Osteocyte (in vitro differentiated cells): ENCODE measurements around the gene MTF1. TPM values are rescaled to one million over a fixed set of nuclear protein-coding genes. Genes with fewer than 3 reads are reported as not detected.
A peak's percentile ranks its signal among the peaks of the same experiment; 100 is the strongest.

ENCODE experiments used
- DNase-seq: peaks from one replicate; pipeline ENCODE4 v3.0.0; 2021; ENCODE audit warnings: mixed read lengths; ENCODE audit not compliant: unreplicated experiment; ENCODE audit errors: extremely low spot score
- H3K27ac Mint-ChIP-seq: one replicate; pipeline ENCODE4 v1.8.0; 2021; ENCODE audit warnings: mild to moderate bottlenecking, mixed read lengths; ENCODE audit not compliant: unreplicated experiment
- H3K27me3 Mint-ChIP-seq: one replicate; pipeline ENCODE4 v1.8.0; 2021; ENCODE audit warnings: mixed read lengths; ENCODE audit not compliant: unreplicated experiment
- H3K36me3 Mint-ChIP-seq: one replicate; pipeline ENCODE4 v1.8.0; 2021; ENCODE audit warnings: mixed read lengths; ENCODE audit not compliant: unreplicated experiment
- H3K4me1 Mint-ChIP-seq: one replicate; pipeline ENCODE4 v1.8.0; 2021; ENCODE audit warnings: mixed read lengths; ENCODE audit not compliant: unreplicated experiment
- H3K4me3 Mint-ChIP-seq: one replicate; pipeline ENCODE4 v1.8.0; 2021; ENCODE audit warnings: mild to moderate bottlenecking, moderate library complexity, mixed read lengths; ENCODE audit not compliant: unreplicated experiment
- H3K9me3 Mint-ChIP-seq: one replicate; pipeline ENCODE4 v1.8.0; 2021; ENCODE audit warnings: mixed read lengths; ENCODE audit not compliant: unreplicated experiment
- total RNA-seq: library from RNA; stranded (reverse); gene quantifications from 2 replicates; pipeline ENCODE4 v1.2.1, GENCODE V29; 2021
- TF ChIP-seq, protein P1 (sequence below): fragments of 200-600 bp; sonication (generic); IDR thresholded peaks from 2 replicates; pipeline ENCODE4 v1.5.0; 2021; ENCODE audit warnings: antibody characterized with exemption, mild to moderate bottlenecking, moderate library complexity

Gene MTF1
- total RNA-seq, 1 donor from 2014 or later, result 16.9 TPM

DNA sequence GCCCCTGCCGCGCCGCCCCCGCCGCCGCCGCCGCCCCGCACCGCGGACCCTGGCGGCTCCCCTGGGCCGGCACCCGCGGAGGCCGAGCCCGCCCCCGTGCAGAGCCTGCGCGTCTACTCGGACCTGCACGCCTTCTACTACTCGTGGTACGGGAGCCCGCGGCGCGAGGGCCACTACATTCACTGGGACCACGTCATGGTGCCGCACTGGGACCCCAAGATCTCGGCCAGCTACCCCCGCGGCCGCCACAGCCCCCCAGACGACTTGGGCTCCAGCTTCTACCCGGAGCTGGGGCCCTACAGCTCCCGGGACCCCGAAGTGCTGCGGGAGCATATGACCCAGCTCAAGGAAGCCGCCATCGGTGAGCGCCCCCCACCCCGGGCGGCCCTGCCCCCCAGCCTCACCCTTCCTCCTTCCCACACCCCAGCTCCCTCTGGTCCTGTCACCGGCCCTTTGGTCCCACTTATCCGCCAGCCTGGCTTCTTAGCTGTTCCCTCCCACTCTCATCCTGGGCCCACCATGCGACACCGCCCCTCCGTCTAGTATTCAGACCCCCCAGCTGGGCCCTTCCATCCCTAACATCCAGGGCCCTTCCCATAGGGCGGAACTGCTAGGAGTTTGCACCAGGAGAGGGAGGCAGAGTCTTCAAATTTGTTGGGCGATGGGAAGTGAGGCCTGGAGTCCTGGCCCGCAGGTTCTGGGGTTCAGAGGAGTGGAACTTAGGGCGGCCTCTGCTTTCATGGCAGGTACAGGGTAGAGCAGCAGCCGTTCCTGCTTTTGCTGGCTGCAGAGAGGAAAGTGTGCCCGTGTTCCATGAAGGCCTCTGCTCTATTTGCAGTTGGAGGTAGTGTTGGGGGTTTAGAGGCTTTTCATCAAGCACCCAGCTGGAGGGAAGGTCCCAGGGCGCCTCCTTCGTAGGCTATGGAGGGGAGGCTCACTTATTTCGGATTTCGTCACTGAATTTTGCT lies 64.7 kb downstream of the MTF1 start:
- peaks cover under 1% of the 10 kb centered on the region for H3K36me3 Mint-ChIP-seq
- H3K27me3 Mint-ChIP-seq, result peaks cover 23% of the 10 kb centered on the region
- H3K4me1 Mint-ChIP-seq, result peaks cover 9% of the 10 kb centered on the region
- H3K27ac Mint-ChIP-seq, result no peak overlapping the region
- no peaks in the 10 kb centered on the region for H3K9me3 Mint-ChIP-seq
- peak overlapping the region; percentile 68 for H3K4me3 Mint-ChIP-seq
- TF ChIP-seq, protein P1, sequence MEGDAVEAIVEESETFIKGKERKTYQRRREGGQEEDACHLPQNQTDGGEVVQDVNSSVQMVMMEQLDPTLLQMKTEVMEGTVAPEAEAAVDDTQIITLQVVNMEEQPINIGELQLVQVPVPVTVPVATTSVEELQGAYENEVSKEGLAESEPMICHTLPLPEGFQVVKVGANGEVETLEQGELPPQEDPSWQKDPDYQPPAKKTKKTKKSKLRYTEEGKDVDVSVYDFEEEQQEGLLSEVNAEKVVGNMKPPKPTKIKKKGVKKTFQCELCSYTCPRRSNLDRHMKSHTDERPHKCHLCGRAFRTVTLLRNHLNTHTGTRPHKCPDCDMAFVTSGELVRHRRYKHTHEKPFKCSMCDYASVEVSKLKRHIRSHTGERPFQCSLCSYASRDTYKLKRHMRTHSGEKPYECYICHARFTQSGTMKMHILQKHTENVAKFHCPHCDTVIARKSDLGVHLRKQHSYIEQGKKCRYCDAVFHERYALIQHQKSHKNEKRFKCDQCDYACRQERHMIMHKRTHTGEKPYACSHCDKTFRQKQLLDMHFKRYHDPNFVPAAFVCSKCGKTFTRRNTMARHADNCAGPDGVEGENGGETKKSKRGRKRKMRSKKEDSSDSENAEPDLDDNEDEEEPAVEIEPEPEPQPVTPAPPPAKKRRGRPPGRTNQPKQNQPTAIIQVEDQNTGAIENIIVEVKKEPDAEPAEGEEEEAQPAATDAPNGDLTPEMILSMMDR, result no peak
- DNase-seq, result no peak

GRCh38 chr1:37793773-37794371 lies 65.5 kb downstream of the MTF1 start, which contains the start of gene MANEAL:
TSS of gene MANEAL (plus strand) at chr1:37793847. CDS start at chr1:37794183, 336 bp downstream.
- Mint-ChIP-seq H3K27ac (no peak within 1 kb of the TSS), H3K27me3 (peaks cover 23% of the 10 kb centered on the region), H3K36me3 (no peaks in the 10 kb centered on the region), H3K4me3 (peak within 1 kb of the TSS; percentile 68), H3K9me3 (no peaks in the 10 kb centered on the region), H3K4me1 (peaks cover 9% of the 10 kb centered on the region)
- peak; percentile 87 for DNase-seq
- TF ChIP-seq, protein P1, result no peak

GRCh38 chr1:37792943-37793686 lies 66.3 kb downstream of the MTF1 start:
- TF ChIP-seq, protein P1, result no peak
- Mint-ChIP-seq H3K4me1 (peaks cover 9% of the 10 kb centered on the region), H3K4me3 (peak overlapping the region; percentile 50), H3K9me3 (no peaks in the 10 kb centered on the region), H3K27ac (no peak overlapping the region), H3K36me3 (no peaks in the 10 kb centered on the region), H3K27me3 (peaks cover 29% of the 10 kb centered on the region)
- no peak for DNase-seq

GRCh38 chr1:37782491-37782890 lies 76.9 kb downstream of the MTF1 start:
- H3K27me3 Mint-ChIP-seq, result peaks cover 21% of the 10 kb centered on the region
- no peak overlapping the region for H3K4me3 Mint-ChIP-seq
- H3K4me1 Mint-ChIP-seq, result no peaks in the 10 kb centered on the region

More at GRCh38 chr1:37782491-37782890, 76.9 kb downstream of the MTF1 start:
- no peak for DNase-seq
- Mint-ChIP-seq H3K36me3 (no peaks in the 10 kb centered on the region), H3K9me3 (no peaks in the 10 kb centered on the region), H3K27ac (no peak overlapping the region)
- TF ChIP-seq, protein P1, result no peak
